CD4-positive, alpha-beta T cell (primary cell): Measurements from ENCODE around the gene FBRSL1. TPM values are rescaled to one million over a fixed set of nuclear protein-coding genes. Genes with fewer than 3 reads are reported as not detected.

Source experiments
- ATAC-seq: fragments of 200-7000 bp; cut with Tn5 transposase; one replicate; pipeline ENCODE4 v1.10.0; 2022; ENCODE audit warnings: mild to moderate bottlenecking; ENCODE audit not compliant: poor library complexity
- CTCF ChIA-PET: fragments of 350-600 bp; sonication (Branson Sonifier 250); formaldehyde crosslinking; loops from one replicate; lab custom pipeline; 2021; ENCODE audit warnings: antibody characterized with exemption, inconsistent platforms; lab: Charles Lee
- POLR2A ChIA-PET: fragments of 350-600 bp; sonication (Branson Sonifier 250); formaldehyde crosslinking; loops from one replicate; lab custom pipeline; 2021; ENCODE audit warnings: antibody characterized with exemption, inconsistent platforms; lab: Charles Lee
- DNase-seq, 14 experiments: peaks; one replicate each; pipeline ENCODE4 v3.0.0-alpha.2; 2013 to 2020; ENCODE audit warnings: mixed read lengths in 2 of 14
- H3K27ac ChIP-seq, 2 donors: one replicate each; pipeline versions ENCODE4 v1.5.1 to v1.7.0; 2013; ENCODE audit warnings: low read length in 2 of 2, low read depth in 1 of 2, mild to moderate bottlenecking in 1 of 2
- H3K27me3 ChIP-seq, 2 experiments: 1 replicate in 1 of 2; 2 replicates in 1 of 2; pipeline versions ENCODE4 v1.6.1 to v1.7.0; 2013; ENCODE audit warnings: low read length in 2 of 2, control low read depth in 1 of 2, mild to moderate bottlenecking in 1 of 2, moderate library complexity in 1 of 2; ENCODE audit not compliant: insufficient read depth in 2 of 2, control insufficient read depth in 1 of 2
- H3K36me3 ChIP-seq: one replicate; pipeline ENCODE4 v1.6.1; 2013; ENCODE audit warnings: low read length, control low read depth; ENCODE audit not compliant: insufficient read depth
- H3K4me1 ChIP-seq: one replicate; pipeline ENCODE4 v1.6.1; 2013; ENCODE audit warnings: low read length, control low read depth; ENCODE audit not compliant: insufficient read depth
- H3K4me3 ChIP-seq: one replicate; pipeline ENCODE4 v1.5.1; 2013; ENCODE audit warnings: mild to moderate bottlenecking, low read length, moderate library complexity
- H3K9me3 ChIP-seq, 2 experiments: 1 replicate in 1 of 2; 2 replicates in 1 of 2; pipeline versions ENCODE4 v1.6.1 to v1.7.0; 2013; ENCODE audit warnings: low read length in 2 of 2, mild to moderate bottlenecking in 2 of 2, control low read depth in 1 of 2, moderate library complexity in 1 of 2; ENCODE audit not compliant: control insufficient read depth in 1 of 2, insufficient read depth in 1 of 2
- H3K27ac Mint-ChIP-seq: one replicate; pipeline ENCODE4 v1.8.0; 2020; ENCODE audit warnings: mixed read lengths
- H3K27me3 Mint-ChIP-seq: one replicate; pipeline ENCODE4 v1.8.0; 2021; ENCODE audit warnings: mixed read lengths
- H3K36me3 Mint-ChIP-seq: one replicate; pipeline ENCODE4 v1.8.0; 2021; ENCODE audit warnings: low read depth, mixed read lengths
- H3K4me1 Mint-ChIP-seq: one replicate; pipeline ENCODE4 v1.8.0; 2021; ENCODE audit warnings: low read depth, mixed read lengths
- H3K4me3 Mint-ChIP-seq: one replicate; pipeline ENCODE4 v1.8.0; 2020; ENCODE audit warnings: mild to moderate bottlenecking, mixed read lengths
- H3K9me3 Mint-ChIP-seq: one replicate; pipeline ENCODE4 v1.8.0; 2020; ENCODE audit warnings: mixed read lengths
- CTCF ChIP-seq: fragments of 200-600 bp; IDR thresholded peaks from one replicate; pipeline ENCODE4 v1.8.0; 2022; ENCODE audit warnings: antibody characterized with exemption, mild to moderate bottlenecking
- intact Hi-C, 2 experiments: fragments of 100-400 bp; cut with DNase I in 1 of 2; cut with micrococcal nuclease in 1 of 2; formaldehyde crosslinking; loops; one replicate each; pipeline versions ENCODE4 v1.15.1 to v1.9.0; 2023 to 2025; cut with DNase I, micrococcal nuclease
- total RNA-seq, 174 experiments: library from RNA in 2 of 174; stranded (reverse) in 2 of 174; gene quantifications; one replicate each; pipeline ENCODE4 v1.2.3 and lab custom pipeline; 2021 to 2026

The FBRSL1 gene
- total RNA-seq, 2 experiments from 2014 or later, result 75.8 to 80.7 TPM

GRCh38 chr12:132496710-132497109 is 6.8 kb downstream of the FBRSL1 start:
- no peak for ATAC-seq

GRCh38 chr12:132497514-132498405 is 7.8 kb downstream of the FBRSL1 start:
- no peaks in the 10 kb centered on the region for H3K9me3 ChIP-seq
- ChIA-PET CTCF (no interaction called here), POLR2A (interaction anchor here (0.8 kb wide), 1 partner anchor 9 kb away, joined by 3 read pairs; no protein-coding TSS in a partner anchor)
- intact Hi-C loops, result no loop called here
- Mint-ChIP-seq H3K36me3 (no peaks in the 10 kb centered on the region), H3K4me1 (peaks cover 65% of the 10 kb centered on the region), H3K27ac (no peak overlapping the region), H3K9me3 (no peaks in the 10 kb centered on the region), H3K27me3 (no peaks in the 10 kb centered on the region), H3K4me3 (no peak overlapping the region)
- H3K4me3 ChIP-seq, result no peak overlapping the region
- TF ChIP-seq CTCF, result no peak
- peak overlapping the region in 1 of 2 donors; percentile 13 for H3K27ac ChIP-seq
- peaks cover 98% of the 10 kb centered on the region for H3K4me1 ChIP-seq
- DNase-seq (no peak), ATAC-seq (no peak)
- no peaks in the 10 kb centered on the region for H3K27me3 ChIP-seq
- peaks cover 13% of the 10 kb centered on the region for H3K36me3 ChIP-seq

More at GRCh38 chr12:132496710-132497109, 6.8 kb downstream of the FBRSL1 start:
- Histone ChIP-seq H3K27me3 (no peaks in the 10 kb centered on the region), H3K4me1 (peaks cover 100% of the 10 kb centered on the region), H3K9me3 (no peaks in the 10 kb centered on the region), H3K36me3 (peaks cover 13% of the 10 kb centered on the region), H3K4me3 (no peak overlapping the region), H3K27ac (no peak overlapping the region)
- peak overlapping the region; percentile 69 for H3K4me3 Mint-ChIP-seq
- TF ChIP-seq CTCF, result no peak
- H3K9me3 Mint-ChIP-seq, result no peaks in the 10 kb centered on the region
- H3K27me3 Mint-ChIP-seq, result no peaks in the 10 kb centered on the region
- intact Hi-C loops, result no loop called here
- H3K27ac Mint-ChIP-seq, result peak overlapping the region; percentile 74
- peaks cover 7% of the 10 kb centered on the region for H3K36me3 Mint-ChIP-seq
- H3K4me1 Mint-ChIP-seq, result peaks cover 71% of the 10 kb centered on the region
- ChIA-PET CTCF (no interaction called here), POLR2A (no interaction called here)
- no peak for DNase-seq

- Mint-ChIP-seq H3K9me3 (no peaks in the 10 kb centered on the region), H3K36me3 (no peaks in the 10 kb centered on the region), H3K4me3 (no peak overlapping the region), H3K27ac (no peak overlapping the region), H3K27me3 (no peaks in the 10 kb centered on the region), H3K4me1 (peaks cover 64% of the 10 kb centered on the region)
- no peaks in the 10 kb centered on the region for H3K9me3 ChIP-seq
- DNase-seq (no peak), ATAC-seq (no peak)
- POLR2A ChIA-PET, result interaction anchor here (0.9 kb wide), 1 partner anchor 30 kb away, joined by 3 read pairs; no protein-coding TSS in a partner anchor
- TF ChIP-seq CTCF, result no peak
- H3K36me3 ChIP-seq, result peaks cover 7% of the 10 kb centered on the region
- no peak overlapping the region for H3K27ac ChIP-seq
- intact Hi-C loops, result no loop called here
- no peaks in the 10 kb centered on the region for H3K27me3 ChIP-seq
- CTCF ChIA-PET, result no interaction called here
- H3K4me3 ChIP-seq, result no peak overlapping the region
- peaks cover 98% of the 10 kb centered on the region for H3K4me1 ChIP-seq
Measured at GRCh38 chr12:132498931-132499330, 9.0 kb downstream of the FBRSL1 start.
